Adrenal gland (tissue), 12 donors: ENCODE results near the gene PBX2. TPM values are rescaled to one million over a fixed set of nuclear protein-coding genes. Genes with fewer than 3 reads are reported as not detected.

Experiments used
- DNase-seq, 7 donors: peaks; one replicate each; pipeline ENCODE4 v3.0.0-alpha.2; 2019 to 2020
- H3K27ac ChIP-seq, 5 donors: fragments of 200-600 bp; sonication (generic) in 4 of 5; 1 replicate in 3 of 5; 2 replicates in 2 of 5; pipeline versions ENCODE4 v1.5.1 to v1.8.0; 2016 to 2020; ENCODE audit warnings: mild to moderate bottlenecking in 1 of 5
- H3K27me3 ChIP-seq: fragments of 200-600 bp; 2 replicates; pipeline ENCODE4 v1.8.0; 2021
- H3K36me3 ChIP-seq, 2 donors: fragments of 200-600 bp; replicated peaks in 1 of 2; 1 replicate in 1 of 2; 2 replicates in 1 of 2; pipeline versions ENCODE4 v1.5.1 to v1.8.0; 2018 to 2022
- H3K4me1 ChIP-seq, 2 donors: fragments of 200-600 bp; replicated peaks in 1 of 2; 1 replicate in 1 of 2; 2 replicates in 1 of 2; pipeline versions ENCODE4 v1.5.1 to v1.8.0; 2018 to 2021
- H3K4me3 ChIP-seq, 4 donors: fragments of 200-600 bp; sonication (generic) in 3 of 4; one replicate each; pipeline ENCODE4 v1.5.1; 2016 to 2018
- H3K9me3 ChIP-seq, 3 donors: fragments of 200-600 bp; sonication (generic) in 1 of 3; replicated peaks in 1 of 3; 1 replicate in 2 of 3; 2 replicates in 1 of 3; pipeline versions ENCODE4 v1.5.1 to v1.8.0; 2016 to 2021
- CTCF ChIP-seq, 6 experiments: fragments of 450-650 bp in 4 of 6; fragments of 200-600 bp in 2 of 6; sonication (generic) in 1 of 6; IDR thresholded peaks; 1 replicate in 5 of 6; 2 replicates in 1 of 6; pipeline versions ENCODE4 v1.5.1 to v1.8.0; 2016 to 2021; ENCODE audit warnings: antibody characterized with exemption in 6 of 6, mild to moderate bottlenecking in 2 of 6, moderate library complexity in 1 of 6
- POLR2A ChIP-seq, 2 donors: fragments of 450-650 bp; IDR thresholded peaks; one replicate each; pipeline ENCODE4 v1.6.1; 2017; ENCODE audit warnings: antibody characterized with exemption in 2 of 2, mild to moderate bottlenecking in 2 of 2, moderate library complexity in 1 of 2
- WGBS, 4 donors: extraction: QIAGEN DNeasy Blood & Tissue Kit in 2 of 4; methylation state at CpG; one replicate each; pipeline versions ENCODE4 v1.1.5 to v1.1.7; 2013 to 2017; 5-methylcytosine and 5-hydroxymethylcytosine counted together
- intact Hi-C, 2 donors: fragments of 100-400 bp; cut with DNase I; formaldehyde crosslinking; loops; one replicate each; pipeline versions ENCODE4 v1.14.1 to v1.15.0; 2022 to 2023
- polyA plus RNA-seq, 3 donors: library from polyadenylated mRNA; stranded (reverse); fragments of 200-250 nt in 2 of 3; fragments of 350-450 nt in 1 of 3; fragmentation: Illumina TruSeq in 1 of 3; extraction: RNeasy Lipid Tissue Mini Kit (QIAGEN cat#74804) in 1 of 3; gene quantifications; one replicate each; pipeline ENCODE4 v1.2.3, GENCODE V29; 2013 to 2014
- total RNA-seq, 9 donors: library from RNA; depleted of rRNA in 4 of 9; stranded (reverse); fragments of >200 nt in 4 of 9; fragments of 120-200 nt in 1 of 9; fragmentation: NEBNext Ultra II Directional in 1 of 9; extraction: Animal tissue kit (Norgen Biotek cat#: 25700) in 1 of 9; gene quantifications; one replicate each; pipeline versions ENCODE4 v1.1.0 to v1.2.4, GENCODE V29; 2013 to 2023
- donor health status: healthy with polysubstance abuse.
- donor health status: Bipolar disorder and iron deficiency.
- donor health status: DM: yes; HTN: yes; CAD: no.
- donor health status: DM: no; HTN: no; CAD: no.
- donor health status: DM: no; HTN: no; CAD: no.
- donor health status: DM: yes; HTN: yes; CAD: no.

PBX2 gene
- total and polyA plus RNA-seq, 12 donors, result 34.4 to 211 (median 61.3) TPM

GRCh38 chr6:32220021-32220420 is 30.0 kb upstream of the PBX2 start:
- intact Hi-C loops, result no loop called here
- H3K4me1 ChIP-seq, result no peaks in the 10 kb centered on the region
- H3K4me3 ChIP-seq, result no peak overlapping the region
- peak in 1 of 7 donors; percentile 21 for DNase-seq
- H3K9me3 ChIP-seq, result no peaks in the 10 kb centered on the region
- no peaks in the 10 kb centered on the region for H3K27me3 ChIP-seq
- H3K36me3 ChIP-seq, result no peaks in the 10 kb centered on the region
- no peak overlapping the region for H3K27ac ChIP-seq
- TF ChIP-seq CTCF (IDR thresholded peaks at IDR 0.05), result no peak
- no peak for TF ChIP-seq POLR2A (IDR thresholded peaks at IDR 0.05)
- WGBS, 4 donors, result 44 to 80% (median 67%) methylated on average over 4 of the region's 4 CpGs

- no peaks in the 10 kb centered on the region for H3K27me3 ChIP-seq
- H3K4me1 ChIP-seq, result no peaks in the 10 kb centered on the region
- no peak overlapping the region for H3K4me3 ChIP-seq
- H3K36me3 ChIP-seq, result no peaks in the 10 kb centered on the region
- intact Hi-C loops, result no loop called here
- 74 to 87% (median 80%) methylated on average over 3 to 7 of the region's 7 CpGs for WGBS, 4 donors
- DNase-seq, result peak in 1 of 7 donors; percentile 30
- no peaks in the 10 kb centered on the region for H3K9me3 ChIP-seq
- TF ChIP-seq CTCF (IDR thresholded peaks at IDR 0.05) (no peak), POLR2A (IDR thresholded peaks at IDR 0.05) (no peak)
- H3K27ac ChIP-seq, result no peak overlapping the region
These were observed 28.2 kb upstream of the PBX2 start for GRCh38 chr6:32218167-32218566.

- no peak for DNase-seq
- 81 to 87% (median 83%) methylated on average over 3 to 11 of the region's 11 CpGs for WGBS, 4 donors
These were observed 27.0 kb upstream of the PBX2 start for GRCh38 chr6:32216998-32217397.

GRCh38 chr6:32216285-32216684 is 26.3 kb upstream of the PBX2 start:
- Histone ChIP-seq H3K36me3 (no peaks in the 10 kb centered on the region), H3K27ac (no peak overlapping the region), H3K9me3 (no peaks in the 10 kb centered on the region), H3K4me1 (no peaks in the 10 kb centered on the region), H3K4me3 (no peak overlapping the region), H3K27me3 (no peaks in the 10 kb centered on the region)
- no peak for DNase-seq
- WGBS, 4 donors, result 72 to 88% (median 78%) methylated on average over 10 of the region's 10 CpGs
- intact Hi-C loops, result no loop called here
- TF ChIP-seq CTCF (IDR thresholded peaks at IDR 0.05), result no peak
- no peak for TF ChIP-seq POLR2A (IDR thresholded peaks at IDR 0.05)

More at GRCh38 chr6:32216998-32217397, 27.0 kb upstream of the PBX2 start:
- H3K4me1 ChIP-seq, result no peaks in the 10 kb centered on the region
- H3K36me3 ChIP-seq, result no peaks in the 10 kb centered on the region
- no peak for TF ChIP-seq POLR2A (IDR thresholded peaks at IDR 0.05)
- no peak for TF ChIP-seq CTCF (IDR thresholded peaks at IDR 0.05)
- no peaks in the 10 kb centered on the region for H3K9me3 ChIP-seq
- intact Hi-C loops, result no loop called here
- H3K27ac ChIP-seq, result no peak overlapping the region
- no peak overlapping the region for H3K4me3 ChIP-seq
- no peaks in the 10 kb centered on the region for H3K27me3 ChIP-seq
